ENCODE data around the gene PLOD3. TPM values are rescaled to one million over a fixed set of nuclear protein-coding genes. Genes with fewer than 3 reads are reported as not detected.
"Not testable (repeated sequence)": the region's sequence is repeated elsewhere in the genome, so short reads cannot be mapped to it uniquely, and the experiment has no call there.

PLOD3 gene, protein sequence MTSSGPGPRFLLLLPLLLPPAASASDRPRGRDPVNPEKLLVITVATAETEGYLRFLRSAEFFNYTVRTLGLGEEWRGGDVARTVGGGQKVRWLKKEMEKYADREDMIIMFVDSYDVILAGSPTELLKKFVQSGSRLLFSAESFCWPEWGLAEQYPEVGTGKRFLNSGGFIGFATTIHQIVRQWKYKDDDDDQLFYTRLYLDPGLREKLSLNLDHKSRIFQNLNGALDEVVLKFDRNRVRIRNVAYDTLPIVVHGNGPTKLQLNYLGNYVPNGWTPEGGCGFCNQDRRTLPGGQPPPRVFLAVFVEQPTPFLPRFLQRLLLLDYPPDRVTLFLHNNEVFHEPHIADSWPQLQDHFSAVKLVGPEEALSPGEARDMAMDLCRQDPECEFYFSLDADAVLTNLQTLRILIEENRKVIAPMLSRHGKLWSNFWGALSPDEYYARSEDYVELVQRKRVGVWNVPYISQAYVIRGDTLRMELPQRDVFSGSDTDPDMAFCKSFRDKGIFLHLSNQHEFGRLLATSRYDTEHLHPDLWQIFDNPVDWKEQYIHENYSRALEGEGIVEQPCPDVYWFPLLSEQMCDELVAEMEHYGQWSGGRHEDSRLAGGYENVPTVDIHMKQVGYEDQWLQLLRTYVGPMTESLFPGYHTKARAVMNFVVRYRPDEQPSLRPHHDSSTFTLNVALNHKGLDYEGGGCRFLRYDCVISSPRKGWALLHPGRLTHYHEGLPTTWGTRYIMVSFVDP
- polyA plus RNA-seq (2011; rRNA removed) = 90.9 and 187 TPM in 2 replicates
- 62.3 and 74.7 TPM in 2 replicates for polyA minus RNA-seq (2011; rRNA and poly(A)+ RNA removed)

DNA sequence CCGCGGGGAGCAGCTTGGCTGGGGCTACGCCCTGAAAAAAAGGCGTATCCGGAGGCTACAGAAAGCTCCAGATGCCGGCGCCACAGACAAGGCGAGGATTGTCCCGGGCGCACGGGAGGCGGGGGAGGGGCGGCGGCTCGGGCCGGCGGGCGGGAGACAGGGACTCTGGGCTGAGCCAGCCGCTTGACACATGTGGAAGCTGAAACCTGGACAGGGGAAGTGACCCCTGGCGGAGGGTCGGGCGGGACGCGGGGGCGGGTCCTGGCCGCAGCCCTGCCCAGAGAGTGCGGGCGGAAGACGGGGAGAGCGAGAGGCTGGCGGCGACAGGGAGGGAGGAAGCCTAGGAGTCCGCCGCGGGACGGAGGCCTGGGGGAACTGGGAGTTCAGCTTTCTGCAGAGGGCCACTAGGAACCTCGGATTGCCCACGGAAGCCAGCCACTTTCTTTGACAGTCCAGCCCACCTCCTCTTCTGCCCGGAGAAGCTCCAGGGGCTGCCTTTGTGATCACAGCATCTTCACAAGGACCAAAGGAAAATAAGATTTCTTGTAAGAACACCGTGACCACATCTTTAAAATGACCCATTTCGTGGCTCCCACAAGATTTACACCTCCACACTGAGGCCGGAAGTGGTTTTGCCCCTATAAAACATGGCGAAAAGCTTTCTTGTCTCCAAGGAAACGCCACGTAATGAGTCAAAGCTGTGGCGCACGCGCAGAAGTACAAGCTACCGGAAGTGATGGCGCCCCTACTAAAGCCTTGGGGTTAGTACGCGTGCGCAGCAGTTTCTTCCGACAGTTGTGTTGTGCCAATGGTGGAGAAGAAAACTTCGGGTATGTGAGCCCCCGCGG lies at the start of gene PLOD3, which contains the start of gene ZNHIT1:
Gene PLOD3 (minus strand): TSS at position 194 of the 848 bp plus-strand sequence. CDS start 307 bp downstream, outside the sequence.
Gene ZNHIT1 (plus strand): TSS at position 778 of the 848 bp plus-strand sequence. CDS start 31 bp downstream, at position 809.
- Histone ChIP-seq H3K4me3 (ENCODE audit: low read depth, low read length) (peak within 1 kb of the TSS; percentile 63), H3K36me3 (ENCODE audit: control insufficient read depth, insufficient read depth, low read length) (peaks cover 5% of the 10 kb centered on the region), H3K27me3 (ENCODE audit: control insufficient read depth, insufficient read depth, low read length) (no peaks in the 10 kb centered on the region)
- peak; percentile 88 for DNase-seq (ENCODE audit: low read depth)
- TF ChIP-seq, protein P1, sequence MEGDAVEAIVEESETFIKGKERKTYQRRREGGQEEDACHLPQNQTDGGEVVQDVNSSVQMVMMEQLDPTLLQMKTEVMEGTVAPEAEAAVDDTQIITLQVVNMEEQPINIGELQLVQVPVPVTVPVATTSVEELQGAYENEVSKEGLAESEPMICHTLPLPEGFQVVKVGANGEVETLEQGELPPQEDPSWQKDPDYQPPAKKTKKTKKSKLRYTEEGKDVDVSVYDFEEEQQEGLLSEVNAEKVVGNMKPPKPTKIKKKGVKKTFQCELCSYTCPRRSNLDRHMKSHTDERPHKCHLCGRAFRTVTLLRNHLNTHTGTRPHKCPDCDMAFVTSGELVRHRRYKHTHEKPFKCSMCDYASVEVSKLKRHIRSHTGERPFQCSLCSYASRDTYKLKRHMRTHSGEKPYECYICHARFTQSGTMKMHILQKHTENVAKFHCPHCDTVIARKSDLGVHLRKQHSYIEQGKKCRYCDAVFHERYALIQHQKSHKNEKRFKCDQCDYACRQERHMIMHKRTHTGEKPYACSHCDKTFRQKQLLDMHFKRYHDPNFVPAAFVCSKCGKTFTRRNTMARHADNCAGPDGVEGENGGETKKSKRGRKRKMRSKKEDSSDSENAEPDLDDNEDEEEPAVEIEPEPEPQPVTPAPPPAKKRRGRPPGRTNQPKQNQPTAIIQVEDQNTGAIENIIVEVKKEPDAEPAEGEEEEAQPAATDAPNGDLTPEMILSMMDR (IDR thresholded peaks at IDR 0.05; ENCODE audit: insufficient read depth, low read depth, low read length) = no peak; the same call in 1 of the 2 replicates
- POLR2A ChIA-PET = interaction anchor here (0.6 to 1.1 kb wide), 4 partner anchors 20 to 336 kb away, joined by 3 to 6 read pairs (median 3); partner anchors contain the start of genes CLDN15, SERPINE1 and VGF
- CTCF ChIA-PET = interaction anchor here (1.2 to 2.7 kb wide), 10 partner anchors 9 to 79 kb away, joined by 3 to 22 read pairs (median 6); no protein-coding TSS in a partner anchor

DNA sequence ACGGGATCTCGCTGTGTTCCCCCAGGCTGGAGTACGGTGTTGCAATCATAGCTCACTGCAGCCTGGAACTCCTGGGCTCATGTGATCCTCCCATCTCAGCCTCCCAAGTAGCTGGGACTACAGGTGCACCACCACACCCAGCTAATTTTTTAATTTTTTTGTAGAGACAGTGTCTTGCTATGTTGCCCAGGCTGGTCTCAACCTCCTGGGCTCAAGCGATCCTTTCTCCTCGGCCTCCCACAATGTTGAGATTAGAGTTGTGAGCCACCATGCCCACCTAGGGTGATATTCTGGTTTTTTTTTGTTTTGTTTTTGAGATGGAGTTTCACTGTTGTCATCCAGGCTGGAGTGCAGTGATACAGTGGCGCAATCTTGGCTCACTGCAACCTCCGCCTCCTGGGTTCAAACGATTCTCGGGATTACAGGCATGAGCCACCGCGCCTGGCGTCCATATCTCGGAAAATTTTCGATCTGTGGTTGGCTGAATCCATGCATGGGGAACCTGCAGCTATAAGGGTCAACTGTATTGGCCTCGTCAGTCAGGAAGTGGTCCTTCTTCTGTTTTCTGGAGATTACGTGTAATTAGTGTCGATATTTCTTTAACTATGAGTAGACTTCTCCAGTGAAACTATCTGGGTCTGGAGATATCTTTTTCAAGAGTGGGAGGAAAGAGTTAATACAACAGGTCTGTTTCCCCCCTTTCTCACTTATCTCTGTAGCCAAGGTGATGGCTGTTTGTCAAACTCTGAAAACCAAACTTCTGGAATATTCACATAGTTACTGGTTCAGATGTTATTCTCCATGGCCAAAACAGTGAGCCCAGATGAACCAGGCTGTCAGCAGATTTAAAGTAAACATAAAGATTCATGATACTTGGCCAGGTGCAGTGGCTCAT lies 48.5 kb upstream of the PLOD3 start:
- no peaks in the 10 kb centered on the region for H3K36me3 ChIP-seq (ENCODE audit: control insufficient read depth, insufficient read depth, low read length)
- no peak for DNase-seq (ENCODE audit: low read depth)
- TF ChIP-seq, protein P1 (IDR thresholded peaks at IDR 0.05; ENCODE audit: insufficient read depth, low read depth, low read length) = no peak
- POLR2A ChIA-PET = no interaction called here
- CTCF ChIA-PET = interaction anchor here (0.7 to 2.5 kb wide), 6 partner anchors 8 to 463 kb away, joined by 3 to 12 read pairs (median 4); no protein-coding TSS in a partner anchor
- H3K27me3 ChIP-seq (ENCODE audit: control insufficient read depth, insufficient read depth, low read length) = peaks cover 2% of the 10 kb centered on the region; the same call in 1 of the 2 replicates
- H3K4me3 ChIP-seq (ENCODE audit: low read depth, low read length) = no peak overlapping the region

DNA sequence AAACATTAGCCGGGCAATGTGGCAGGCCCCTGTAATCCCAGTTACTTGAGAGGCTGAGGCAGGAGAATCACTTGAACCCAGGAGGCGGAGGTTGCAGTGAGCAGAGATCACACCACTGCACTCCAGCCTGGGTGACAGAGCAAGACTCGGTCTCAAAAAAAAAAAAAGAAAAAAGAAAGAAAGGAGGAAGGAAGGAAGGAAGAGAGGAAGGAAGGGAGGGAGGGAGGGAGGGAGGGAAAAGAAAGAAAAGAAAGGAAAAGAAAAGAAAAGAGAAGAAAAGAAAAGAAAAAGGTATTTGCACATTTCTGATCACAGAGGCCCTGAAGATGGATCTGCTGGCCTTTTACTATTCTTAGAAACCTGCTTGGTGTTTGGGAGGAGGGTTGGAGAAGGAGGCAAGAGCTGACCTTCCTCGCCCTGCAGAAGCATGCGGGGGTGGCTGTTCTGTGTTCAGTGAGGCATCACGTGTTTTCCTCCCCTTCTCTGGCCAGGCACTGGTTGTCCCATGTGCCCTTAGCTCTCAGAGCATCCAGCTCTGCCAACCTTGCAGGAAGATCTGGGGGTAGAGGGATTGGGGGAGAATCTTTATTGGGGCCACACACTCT lies 46.8 kb upstream of the PLOD3 start:
- DNase-seq (ENCODE audit: low read depth); POLR2A ChIA-PET; H3K4me3 ChIP-seq (ENCODE audit: low read depth, low read length); H3K27me3 ChIP-seq (ENCODE audit: control insufficient read depth, insufficient read depth, low read length); H3K36me3 ChIP-seq (ENCODE audit: control insufficient read depth, insufficient read depth, low read length): not testable (repeated sequence)
- CTCF ChIA-PET = interaction anchor here (0.6 to 1.3 kb wide), 2 partner anchors 19 to 26 kb away, joined by 3 to 6 read pairs; no protein-coding TSS in a partner anchor

DNA sequence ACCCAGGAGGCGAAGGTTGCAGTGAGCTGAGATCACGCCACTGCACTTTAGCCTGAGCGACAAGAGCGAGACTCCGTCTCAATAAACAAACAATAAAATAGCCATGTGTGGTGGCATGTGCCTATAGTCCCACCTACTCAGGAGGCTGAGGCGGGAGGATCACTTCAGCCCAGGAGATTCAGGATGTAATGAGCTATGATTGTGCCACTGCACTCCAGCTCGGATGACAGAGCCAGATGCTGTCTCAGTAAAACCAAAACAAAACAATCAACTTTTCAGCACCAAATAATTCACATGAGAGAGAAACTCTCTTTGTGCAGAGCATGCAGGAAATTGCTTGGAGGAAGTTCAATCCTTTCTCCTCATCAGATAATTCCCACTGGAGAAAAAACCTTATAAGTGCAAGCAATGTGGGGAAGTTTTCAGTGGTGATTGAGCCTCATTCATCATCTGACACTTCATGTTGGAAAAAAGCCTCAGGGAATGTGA lies 40.9 kb upstream of the PLOD3 start:
- no peak for DNase-seq (ENCODE audit: low read depth)
- H3K36me3 ChIP-seq (ENCODE audit: control insufficient read depth, insufficient read depth, low read length) = no peaks in the 10 kb centered on the region
- POLR2A ChIA-PET = no interaction called here
- CTCF ChIA-PET = interaction anchor here (0.7 to 1.8 kb wide), 5 partner anchors 8 to 115 kb away, joined by 3 to 7 read pairs (median 3); no protein-coding TSS in a partner anchor
- no peak overlapping the region for H3K4me3 ChIP-seq (ENCODE audit: low read depth, low read length)
- TF ChIP-seq, protein P1 (IDR thresholded peaks at IDR 0.05; ENCODE audit: insufficient read depth, low read depth, low read length) = no peak
- peaks cover 2% of the 10 kb centered on the region for H3K27me3 ChIP-seq (ENCODE audit: control insufficient read depth, insufficient read depth, low read length)

Data from BJ (cell line).